NB4 (cell line): ENCODE measurements around the gene BMPR1B.

Source experiments
- DNase-seq: peaks from one replicate; pipeline ENCODE4 v3.0.0; 2010; ENCODE audit warnings: low read depth
- H3K4me3 ChIP-seq: one replicate; pipeline ENCODE4 v1.5.1; 2011; ENCODE audit warnings: mild to moderate bottlenecking, low read depth, low read length, moderate library complexity
- MYC ChIP-seq: IDR thresholded peaks from 2 replicates; pipeline ENCODE4 v1.6.1; 2011; ENCODE audit warnings: low read depth, low read length
- POLR2A ChIP-seq: IDR thresholded peaks from 2 replicates; pipeline ENCODE4 v1.6.1; 2011; ENCODE audit warnings: mild to moderate bottlenecking; ENCODE audit not compliant: insufficient read length; ENCODE audit errors: extremely low read depth
- TF ChIP-seq, protein P1 (sequence below): IDR thresholded peaks from one replicate; pipeline ENCODE4 v1.5.1; 2012; ENCODE audit warnings: low read depth, low read length
- TF ChIP-seq, protein P2 (sequence below): IDR thresholded peaks from 2 replicates; pipeline ENCODE4 v1.6.1; 2011; ENCODE audit warnings: low read depth, low read length

The BMPR1B gene

DNA sequence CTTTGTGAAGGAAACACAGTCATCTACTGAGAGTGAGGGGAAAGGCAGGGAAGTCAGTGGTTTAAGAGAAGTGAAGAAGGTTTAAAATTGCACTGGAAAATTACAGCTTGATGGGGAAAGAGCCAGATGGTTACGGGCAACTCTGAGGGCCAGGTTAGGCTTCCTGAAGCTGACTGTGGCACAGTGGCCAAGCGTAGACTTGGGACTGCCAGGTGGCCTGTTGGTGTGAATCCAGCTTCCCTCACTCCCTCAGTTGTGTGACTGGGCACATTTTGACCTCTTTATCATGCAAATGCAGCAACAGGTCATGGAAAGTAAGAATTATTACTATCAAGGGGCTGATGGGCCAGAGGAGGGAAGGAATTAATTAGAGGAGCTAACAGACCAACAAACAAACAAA lies 400.9 kb downstream of the BMPR1B start:
- TF ChIP-seq, protein P1, sequence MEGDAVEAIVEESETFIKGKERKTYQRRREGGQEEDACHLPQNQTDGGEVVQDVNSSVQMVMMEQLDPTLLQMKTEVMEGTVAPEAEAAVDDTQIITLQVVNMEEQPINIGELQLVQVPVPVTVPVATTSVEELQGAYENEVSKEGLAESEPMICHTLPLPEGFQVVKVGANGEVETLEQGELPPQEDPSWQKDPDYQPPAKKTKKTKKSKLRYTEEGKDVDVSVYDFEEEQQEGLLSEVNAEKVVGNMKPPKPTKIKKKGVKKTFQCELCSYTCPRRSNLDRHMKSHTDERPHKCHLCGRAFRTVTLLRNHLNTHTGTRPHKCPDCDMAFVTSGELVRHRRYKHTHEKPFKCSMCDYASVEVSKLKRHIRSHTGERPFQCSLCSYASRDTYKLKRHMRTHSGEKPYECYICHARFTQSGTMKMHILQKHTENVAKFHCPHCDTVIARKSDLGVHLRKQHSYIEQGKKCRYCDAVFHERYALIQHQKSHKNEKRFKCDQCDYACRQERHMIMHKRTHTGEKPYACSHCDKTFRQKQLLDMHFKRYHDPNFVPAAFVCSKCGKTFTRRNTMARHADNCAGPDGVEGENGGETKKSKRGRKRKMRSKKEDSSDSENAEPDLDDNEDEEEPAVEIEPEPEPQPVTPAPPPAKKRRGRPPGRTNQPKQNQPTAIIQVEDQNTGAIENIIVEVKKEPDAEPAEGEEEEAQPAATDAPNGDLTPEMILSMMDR, result no peak
- TF ChIP-seq MYC, result no peak
- TF ChIP-seq, protein P2, sequence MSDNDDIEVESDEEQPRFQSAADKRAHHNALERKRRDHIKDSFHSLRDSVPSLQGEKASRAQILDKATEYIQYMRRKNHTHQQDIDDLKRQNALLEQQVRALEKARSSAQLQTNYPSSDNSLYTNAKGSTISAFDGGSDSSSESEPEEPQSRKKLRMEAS, result no peak
- no peak for TF ChIP-seq POLR2A
- no peak for DNase-seq
- H3K4me3 ChIP-seq, result no peak overlapping the region

DNA sequence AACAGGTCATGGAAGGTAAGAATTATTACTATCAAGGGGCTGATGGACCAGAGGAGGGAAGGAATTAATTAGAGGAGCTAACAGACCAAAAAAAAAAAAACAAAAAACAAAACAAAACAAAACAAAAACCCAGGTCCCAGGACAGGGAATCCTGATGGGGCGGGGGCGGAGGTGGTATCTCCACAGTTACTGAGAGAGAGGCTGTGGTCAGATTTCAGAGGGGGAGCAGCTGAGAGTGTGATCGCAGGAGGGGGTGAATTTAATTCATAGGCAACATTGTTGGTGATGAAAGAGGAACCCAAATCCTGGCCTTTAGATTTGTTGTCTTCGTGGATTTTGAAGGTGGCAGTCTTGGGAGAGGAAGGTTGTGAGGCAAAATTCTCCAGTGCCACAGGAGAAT lies 401.6 kb downstream of the BMPR1B start:
- no peak for DNase-seq
- H3K4me3 ChIP-seq, result no peak overlapping the region
- TF ChIP-seq, protein P1, result no peak
- TF ChIP-seq POLR2A, result no peak
- TF ChIP-seq, protein P2, result no peak
- no peak for TF ChIP-seq MYC

DNA sequence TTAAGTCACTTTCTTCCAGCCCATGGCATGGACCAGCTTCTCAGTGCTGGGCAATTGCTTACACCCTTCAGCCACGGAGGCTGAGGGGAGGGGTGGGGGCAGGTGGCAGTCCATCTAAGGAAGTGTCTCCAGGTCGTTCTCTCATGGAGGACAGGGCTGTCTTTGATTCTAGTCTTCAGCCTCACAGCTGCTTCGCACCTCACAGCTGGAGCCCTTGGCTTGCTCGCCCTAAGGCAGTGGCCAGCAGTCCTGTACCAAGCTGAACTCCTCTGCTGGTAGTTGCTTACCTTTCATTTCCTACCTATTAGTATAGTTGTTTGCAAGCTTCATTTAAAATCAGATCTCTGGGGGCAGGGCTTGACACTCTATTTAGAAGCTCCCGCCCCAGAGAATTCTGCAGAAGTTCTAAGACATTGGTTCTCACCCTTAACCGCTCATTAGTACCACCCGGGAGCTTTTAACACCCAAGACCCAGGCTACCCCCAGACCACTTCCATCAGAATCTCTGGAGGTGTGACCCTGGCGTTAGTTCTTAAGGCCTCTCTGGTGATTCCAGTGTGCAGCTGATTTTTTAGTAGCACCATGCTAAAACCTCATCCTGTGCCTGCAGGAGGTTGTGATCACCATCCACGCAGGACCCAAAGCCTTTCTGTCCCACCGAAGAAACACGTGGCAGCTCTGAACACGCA lies 404.2 kb downstream of the BMPR1B start:
- no peak overlapping the region for H3K4me3 ChIP-seq
- no peak for DNase-seq
- TF ChIP-seq, protein P2, result no peak
- TF ChIP-seq MYC, result no peak
- TF ChIP-seq, protein P1, result no peak
- TF ChIP-seq POLR2A, result no peak

DNA sequence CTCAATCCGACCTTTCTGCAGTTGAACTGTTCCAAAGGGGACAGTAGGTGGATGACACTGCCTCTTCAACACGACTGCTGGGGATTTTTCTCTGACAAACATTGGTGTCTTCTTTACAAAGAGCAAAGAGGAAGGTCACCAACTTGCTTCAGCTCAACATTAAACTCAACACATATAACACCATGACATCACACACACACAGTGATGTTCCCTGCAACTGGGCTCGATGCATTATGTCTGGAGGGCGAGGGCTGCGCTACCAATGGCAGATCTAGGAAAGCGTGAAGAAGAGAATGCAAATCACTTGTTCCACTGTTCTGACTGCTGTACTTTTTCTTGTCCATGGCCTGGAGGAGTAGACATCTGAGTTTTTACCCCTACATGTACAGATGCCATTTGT lies 405.1 kb downstream of the BMPR1B start:
- no peak for DNase-seq
- H3K4me3 ChIP-seq, result no peak overlapping the region
- TF ChIP-seq POLR2A (no peak), MYC (no peak)
- TF ChIP-seq, protein P1, result no peak
- TF ChIP-seq, protein P2, result no peak

DNA sequence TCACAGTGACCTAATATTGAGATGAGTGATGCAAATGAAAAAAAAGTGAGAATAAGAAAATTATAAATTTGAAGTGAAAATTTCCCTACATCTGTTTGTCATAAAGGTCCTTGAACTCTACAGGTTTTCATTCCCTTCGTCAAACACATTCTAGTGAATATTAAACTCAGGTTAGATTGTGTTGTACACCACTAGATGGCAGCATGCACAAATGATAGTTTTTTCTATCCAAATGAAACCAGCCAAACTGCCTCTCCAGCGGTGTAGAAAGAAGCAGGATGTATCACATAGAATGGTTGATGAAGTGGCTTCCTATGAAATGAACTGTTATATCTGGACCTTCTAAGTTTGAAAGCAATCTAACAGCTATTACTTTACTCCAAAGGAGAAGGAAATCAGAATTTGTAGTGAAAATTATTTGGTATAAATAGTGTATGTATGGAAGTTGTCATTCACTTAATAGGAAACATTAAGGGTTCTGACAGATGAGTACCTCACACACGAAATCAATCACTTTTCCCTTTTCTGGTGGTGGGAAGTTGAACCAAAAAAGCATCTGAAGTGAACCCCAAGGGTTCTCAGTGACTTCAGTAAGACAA lies 408.3 kb downstream of the BMPR1B start:
- no peak overlapping the region for H3K4me3 ChIP-seq
- DNase-seq, result peak; percentile 65
- TF ChIP-seq MYC, result no peak
- TF ChIP-seq, protein P1, result peak; percentile 26

DNA sequence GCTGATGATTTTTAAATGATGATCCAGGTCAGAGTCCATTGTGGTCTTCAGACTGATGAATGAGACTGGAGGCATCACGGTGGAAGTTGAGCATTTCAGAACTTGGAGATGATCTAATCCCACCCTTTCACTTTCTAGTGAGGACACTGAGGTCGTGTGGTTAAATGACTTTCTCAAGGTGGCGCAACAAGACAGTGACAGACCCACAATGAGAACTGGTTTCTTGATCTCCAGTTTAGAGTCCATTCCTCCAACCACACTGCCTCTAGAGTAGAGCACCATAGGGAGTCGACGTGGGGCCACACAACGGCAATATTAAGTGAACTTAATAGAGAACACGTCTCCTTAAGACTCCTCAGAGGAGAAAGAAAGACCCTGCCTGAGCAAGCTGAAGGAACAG lies 410.1 kb downstream of the BMPR1B start:
- H3K4me3 ChIP-seq, result no peak overlapping the region
- DNase-seq, result peak; percentile 24
- TF ChIP-seq, protein P1, result no peak
- TF ChIP-seq MYC (no peak), POLR2A (no peak)
- TF ChIP-seq, protein P2, result no peak
